ENCODE results near the gene AMBP.

AMBP gene

DNA sequence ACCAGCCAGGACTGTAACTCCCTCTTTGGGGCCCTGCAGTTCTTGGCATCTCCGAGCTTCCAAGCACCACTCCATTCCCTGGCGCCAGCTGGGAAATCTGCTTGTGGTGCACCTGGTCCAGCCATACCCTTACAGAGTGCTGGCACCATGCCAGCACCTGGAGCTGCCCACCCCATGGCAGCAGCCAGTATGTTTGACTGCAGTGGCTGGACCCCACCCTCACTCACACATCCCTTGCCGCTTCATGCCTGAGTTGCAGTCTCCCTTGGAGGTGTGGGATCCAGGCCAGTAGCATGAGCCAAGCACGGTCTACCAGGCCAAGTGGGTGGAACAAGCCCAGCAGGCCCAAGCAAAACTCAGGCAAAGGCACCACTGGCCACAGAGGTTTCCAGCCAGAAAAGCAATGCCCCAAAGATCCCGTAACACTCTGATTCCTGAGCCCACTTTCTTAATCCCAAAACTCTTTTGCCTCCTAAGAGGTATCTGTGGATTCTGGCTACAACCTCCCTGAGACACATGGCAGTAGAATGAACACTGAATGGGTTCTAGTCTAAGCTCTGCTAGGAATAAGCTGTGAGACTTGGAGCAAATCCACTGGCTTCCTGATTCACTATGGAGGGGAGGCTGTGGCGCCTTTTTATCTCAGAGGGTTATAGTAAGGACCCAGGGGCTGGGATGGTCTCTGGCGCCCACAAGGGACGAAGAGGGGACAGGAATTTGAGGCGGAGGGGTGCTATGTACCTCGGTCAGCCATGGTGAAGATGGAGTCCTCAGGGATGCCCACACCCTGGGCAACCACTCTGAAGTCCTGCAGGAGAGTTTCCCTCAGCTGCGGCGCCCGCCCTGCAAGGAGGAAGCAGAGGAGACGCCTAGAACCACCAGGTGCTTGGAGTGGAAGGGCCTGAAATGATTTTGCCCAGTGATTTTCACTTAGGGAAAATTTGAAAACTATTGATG is 5.6 kb downstream of the AMBP start:
- DNase-seq = peak; percentile 13

DNA sequence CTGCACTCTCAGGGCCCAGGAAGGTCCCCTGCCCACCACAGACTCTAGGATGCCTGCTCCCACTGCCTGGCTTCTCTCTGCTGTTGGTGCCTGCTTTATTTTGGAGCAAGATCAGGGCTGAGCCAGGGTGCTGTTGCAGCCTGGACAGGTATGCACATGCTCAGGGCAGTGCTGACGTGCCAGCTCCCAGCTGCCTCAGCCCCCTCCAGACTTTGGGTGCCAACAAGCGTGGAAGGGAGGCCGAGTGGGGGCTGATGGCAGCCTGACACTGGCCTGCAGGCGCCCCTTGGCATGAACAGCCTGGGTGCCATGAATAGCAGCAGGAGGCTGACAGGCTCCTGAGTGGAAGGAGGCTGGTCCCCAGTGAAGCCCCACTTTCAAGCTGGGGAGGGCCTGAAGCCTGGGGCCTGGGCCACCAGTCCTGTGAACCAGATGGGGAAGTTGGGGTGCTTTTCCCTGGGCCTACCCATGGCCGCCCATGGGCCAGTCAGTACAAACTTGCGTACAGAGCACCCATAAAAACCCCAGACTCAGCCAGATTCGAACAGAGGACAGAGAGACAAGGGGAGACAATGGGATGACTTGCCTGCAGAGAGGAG is 6.8 kb downstream of the AMBP start:
- DNase-seq = peak; percentile 5

DNA sequence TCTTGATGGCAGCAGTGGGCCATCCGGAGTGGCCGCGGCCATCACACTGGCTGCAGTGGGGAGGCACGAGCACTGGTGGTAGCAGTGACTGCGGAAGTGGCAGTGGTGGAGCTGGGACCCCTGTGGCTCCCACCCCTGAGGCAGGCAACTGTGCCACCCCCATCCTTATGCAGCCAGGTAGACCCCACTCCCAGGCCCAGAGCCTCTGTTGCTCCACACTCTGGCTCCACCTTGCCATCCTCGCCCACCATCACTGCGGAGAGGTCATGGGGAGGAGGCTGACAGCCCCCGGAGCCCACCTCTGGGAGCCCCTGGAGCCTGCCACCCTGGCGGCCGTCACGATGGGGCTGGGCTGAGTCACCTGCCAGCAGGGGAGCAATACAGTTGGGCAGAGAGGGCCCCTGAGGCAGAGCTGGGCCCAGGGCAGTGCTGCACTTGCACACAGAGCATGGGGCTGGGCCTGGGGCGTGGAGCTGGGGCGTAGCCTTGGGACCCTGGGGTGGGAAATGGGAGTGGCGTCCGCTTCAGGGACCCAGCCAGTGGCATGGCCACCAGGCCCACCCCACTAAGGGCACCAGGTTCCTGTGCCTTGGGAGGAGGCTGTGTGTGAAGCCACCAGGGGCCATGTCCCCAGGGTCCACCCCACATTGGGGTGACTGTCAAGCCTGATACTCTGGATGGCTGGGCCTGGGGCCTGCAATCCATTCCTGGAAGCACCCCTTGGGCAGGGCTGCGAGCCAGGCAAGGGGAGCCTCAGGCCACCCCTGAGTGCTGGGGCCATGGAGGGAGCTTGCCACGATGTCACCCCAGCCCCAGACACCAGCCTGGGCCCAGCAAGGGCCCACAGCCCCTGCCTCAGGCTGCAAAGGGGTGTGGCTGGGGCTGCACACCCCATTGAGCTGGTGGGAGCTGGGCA is 7.7 kb downstream of the AMBP start:
- no peak for DNase-seq

DNA sequence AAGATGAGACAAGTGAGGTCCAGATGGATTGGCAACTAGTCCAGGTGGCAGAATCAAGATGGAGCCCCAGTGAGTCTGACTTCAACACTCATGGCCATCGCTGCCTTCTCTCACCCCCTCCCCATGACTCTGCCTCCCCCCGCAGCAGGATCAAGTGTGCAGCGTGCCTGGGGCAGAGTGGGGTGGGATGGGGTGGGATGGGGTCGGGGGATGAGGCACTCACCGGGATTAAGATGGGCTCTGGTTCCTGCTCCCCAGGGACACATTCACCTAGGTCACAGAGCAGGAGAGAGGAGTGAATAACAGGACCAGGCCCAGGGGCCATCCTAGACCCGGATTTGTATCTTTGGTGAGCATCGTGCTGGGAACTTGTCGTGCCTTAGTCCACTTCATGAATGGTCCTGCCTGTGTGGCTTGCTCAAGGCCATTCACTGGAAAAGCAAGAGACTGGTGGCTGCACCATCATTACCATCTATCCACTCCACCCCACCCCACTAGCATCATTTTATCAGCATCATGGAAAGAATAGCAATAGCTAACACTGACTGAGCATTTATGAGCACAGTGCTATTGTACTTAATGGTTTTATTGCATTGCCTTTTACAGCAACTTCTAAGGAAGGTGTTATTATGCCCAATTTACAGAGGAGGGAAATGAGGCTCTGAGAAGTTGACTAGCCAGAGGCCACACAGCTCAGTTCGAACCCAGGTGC is 8.5 kb downstream of the AMBP start:
- no peak for DNase-seq

DNA sequence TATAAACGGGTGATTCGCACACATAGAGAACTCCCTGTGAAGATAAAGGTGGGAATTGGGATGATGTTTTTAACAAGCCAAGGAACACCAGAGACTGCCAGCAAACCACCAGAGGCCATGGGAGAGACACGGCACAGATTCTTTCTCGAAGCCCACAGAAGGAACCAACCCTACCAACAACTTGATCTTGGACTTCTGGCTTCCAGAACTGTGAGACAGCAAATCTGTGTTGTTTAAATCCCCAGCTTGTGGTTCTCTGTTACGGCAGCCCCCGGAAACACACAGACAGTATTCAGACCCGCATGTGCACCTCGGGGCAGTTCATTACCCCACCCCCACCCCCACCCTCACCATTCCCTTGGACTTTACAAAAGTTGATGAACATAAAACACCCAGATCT is 12.8 kb downstream of the AMBP start:
- DNase-seq = no peak

DNA sequence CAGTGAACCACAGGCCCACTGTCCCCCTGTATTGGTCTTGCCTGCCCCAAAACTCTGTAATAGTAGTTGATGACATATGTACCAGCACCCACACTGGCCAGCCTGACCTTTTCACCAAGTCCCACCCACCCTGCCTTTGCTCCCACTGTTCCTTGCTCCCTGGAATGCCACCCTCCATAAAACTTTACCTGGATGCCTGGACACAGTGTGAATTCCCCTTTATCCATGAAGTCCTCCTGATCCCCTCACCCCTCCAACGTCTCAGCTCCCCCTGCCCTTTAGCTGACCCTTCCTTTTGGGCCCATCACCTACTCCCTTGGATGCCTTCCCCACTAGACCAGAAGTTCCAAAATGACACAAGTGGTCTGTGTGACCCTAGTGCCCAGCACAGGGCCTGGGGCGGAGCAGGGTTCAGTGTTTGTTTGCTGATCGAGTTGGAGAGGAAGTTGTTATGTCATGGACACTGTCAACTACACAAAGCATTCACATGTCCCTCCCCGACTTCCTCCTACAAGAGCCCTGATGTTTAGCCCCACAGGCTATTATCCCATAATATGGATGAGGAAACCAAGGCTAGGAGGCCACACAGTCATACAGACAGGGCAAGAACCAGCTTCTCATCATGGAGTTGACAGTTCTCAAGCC is 16.1 kb downstream of the AMBP start:
- DNase-seq = no peak

DNA sequence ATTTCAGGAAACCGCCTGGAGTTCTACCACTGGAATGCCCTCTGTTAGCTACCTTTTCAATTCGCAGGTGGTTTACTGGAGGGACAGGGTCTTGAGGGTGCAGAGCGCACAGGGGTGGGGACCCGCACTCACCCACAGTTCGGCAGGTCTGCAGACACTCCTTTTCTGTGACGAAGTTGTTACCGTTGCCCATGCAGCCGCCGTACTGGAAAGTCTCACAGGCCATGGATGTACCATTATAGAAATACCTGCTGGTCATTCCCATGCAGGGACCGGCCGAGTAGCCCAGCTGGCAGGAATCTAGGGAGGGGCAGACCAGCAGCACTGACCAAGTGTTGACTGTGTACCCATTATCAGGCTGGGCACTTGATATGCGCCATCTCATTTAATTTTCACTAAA is 16.8 kb downstream of the AMBP start:
- no peak for DNase-seq

DNA sequence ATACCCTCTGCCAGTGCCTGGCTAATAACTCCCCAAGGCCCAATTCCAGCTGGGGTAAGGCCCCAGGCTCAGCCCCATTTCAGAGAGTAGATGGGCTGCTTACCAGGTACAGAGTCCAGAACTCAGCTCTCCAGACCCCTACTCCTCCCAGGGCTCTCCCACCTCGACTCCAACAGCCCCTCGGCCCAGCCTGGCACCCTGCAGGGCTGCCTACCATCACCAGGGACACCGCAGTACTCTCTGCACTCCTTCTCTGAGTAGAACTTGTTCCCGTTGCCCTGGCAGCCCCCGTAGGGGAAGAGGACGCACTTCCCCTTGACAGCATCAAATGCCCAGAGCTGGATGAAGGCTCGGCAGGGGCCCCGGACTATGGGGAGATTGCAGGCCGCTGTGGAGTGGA is 17.4 kb downstream of the AMBP start:
- no peak for DNase-seq

DNA sequence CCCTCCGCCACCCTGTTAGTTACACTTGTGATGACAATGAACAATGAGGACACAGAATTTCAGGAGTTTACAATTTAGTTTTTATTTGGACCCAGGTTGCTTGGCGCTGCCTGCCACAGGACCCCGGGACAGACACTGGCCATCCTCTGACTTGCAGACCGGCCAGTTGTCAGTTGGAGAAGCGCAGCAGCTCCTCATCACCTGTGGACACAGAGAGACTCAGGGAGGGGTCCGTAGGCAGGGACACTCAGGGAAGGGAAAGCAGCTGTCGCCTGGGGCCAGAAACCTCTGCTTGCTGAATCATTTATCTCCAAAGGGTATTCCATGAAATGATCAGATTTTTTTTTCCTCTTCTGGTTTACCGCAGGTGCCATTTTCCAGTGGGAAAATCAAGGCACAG is 18.0 kb downstream of the AMBP start:
- DNase-seq = no peak

DNA sequence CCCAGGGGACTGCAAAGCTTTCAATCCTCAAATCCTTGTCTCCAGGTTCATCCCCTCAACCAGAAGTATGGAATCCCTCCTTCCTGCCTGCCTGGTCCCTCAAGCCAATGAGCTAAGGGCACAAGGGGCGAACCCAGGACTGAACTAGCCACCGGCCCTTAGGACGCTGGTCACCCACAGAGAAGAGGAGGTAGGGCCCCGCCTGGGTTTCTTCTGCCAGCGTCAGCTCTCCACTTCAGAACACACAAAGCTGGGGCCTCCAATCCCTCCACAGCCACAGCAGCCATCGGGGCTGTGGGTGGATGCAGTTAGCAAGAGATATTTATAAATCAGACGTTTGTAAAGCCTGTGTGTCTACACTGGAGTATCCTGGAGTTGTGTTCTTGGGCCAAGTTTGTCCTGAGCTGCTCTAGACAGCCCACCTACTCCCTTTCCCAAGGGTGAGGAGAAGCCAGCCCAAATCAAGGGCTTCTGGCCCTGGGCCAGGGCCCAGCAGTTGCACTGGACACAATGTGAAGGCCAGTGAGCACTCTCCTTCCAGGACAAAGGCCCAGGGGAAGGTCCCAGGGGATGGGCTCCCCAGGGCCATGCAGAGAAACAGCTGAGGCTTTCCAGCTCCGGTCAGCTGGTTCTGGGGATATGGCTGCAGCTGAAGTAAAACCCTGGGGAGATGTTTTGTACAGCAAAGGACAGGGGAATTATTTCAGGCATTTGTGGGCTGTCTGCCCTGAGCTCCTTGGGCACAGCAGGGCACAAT is 18.9 kb downstream of the AMBP start:
- DNase-seq = no peak

DNA sequence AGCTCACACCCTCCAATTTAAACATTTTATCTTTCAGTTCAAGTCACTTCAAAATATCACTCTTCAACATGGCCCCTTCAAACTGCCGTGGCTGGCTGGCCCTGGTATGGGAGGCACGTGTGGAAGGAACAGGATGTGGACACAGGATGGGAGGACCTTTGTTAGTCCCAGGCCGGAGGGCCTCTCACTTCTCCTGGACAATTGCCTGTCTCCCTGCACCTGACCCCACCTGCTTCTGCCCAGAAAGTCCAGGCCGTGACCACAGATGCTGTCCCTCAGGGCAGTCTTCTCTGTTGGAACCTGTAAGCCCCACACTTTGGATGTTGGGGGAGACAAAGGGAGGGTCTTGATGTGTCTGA is 19.4 kb downstream of the AMBP start:
- no peak for DNase-seq

DNA sequence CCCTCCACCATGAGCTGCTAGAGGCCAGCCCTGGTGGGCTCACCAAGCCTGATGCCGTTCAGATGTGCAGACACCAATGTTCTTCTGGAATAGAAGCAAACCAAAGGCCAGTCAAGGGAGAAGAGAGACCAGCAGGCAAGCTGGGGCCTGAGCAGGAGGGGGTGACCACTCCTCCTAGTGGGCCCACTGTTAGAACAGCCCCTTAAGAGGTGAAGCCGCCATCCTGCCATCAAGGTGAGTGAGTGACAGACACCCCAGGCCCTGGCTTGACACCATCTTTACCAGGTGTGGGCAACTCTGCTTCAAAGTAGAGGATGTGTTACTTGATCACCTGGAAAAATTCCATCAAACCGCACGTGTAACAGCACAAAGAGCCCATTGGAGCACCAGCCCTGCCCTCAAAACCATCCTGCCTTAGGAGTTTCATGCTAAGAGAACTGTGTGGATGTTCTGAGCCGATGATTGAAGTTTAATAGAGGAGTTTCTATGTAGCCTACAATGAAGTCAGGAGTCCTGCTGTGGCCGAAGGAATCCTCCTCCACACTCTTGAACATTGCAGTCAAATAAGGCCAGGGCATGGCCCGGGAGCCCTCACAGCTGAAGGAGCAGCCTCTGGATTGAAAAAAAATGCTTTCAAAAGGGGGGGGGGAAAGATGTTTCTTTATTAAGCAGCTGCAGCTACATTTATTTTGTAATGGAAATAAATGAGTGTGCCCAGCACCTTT is 20.8 kb downstream of the AMBP start:
- no peak for DNase-seq

DNA sequence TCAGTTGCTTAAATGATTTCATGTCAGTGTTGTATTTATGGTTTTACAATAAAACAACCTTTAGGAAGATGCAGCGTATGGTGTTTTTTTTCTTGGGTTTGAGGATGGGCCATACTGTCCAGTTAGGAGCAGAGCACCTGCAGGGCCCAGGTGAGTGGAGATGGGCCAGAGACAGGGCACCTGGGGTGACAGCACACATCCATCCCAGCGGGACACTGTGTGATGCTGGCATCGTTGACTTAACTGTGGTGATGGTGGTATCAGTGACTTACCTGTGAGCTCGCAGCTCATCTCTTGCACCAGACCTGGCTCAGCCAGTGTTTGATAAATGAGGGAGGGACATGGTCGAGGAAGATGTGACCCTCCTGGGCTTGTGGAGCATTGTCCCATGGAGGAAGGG is 21.6 kb downstream of the AMBP start:
- DNase-seq = no peak

DNA sequence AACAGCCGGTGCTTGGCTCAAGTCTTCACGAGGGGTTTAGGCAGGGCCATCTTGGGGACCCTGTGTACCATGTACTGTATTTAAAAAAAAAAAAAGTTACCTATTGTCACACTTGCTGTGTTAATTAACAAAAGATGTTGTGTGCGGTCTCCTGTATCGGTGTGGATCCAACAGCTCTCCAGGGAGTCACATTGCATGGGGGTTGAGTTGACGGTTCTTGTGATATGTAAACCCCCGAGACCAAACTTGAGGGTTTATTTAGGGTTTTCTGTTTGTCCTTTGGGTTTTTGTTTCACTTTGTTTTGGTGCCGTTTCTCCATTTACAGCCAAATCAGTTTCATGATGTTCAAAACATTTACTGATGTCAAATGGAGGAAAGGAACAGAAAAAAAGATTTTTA is 22.2 kb downstream of the AMBP start:
- no peak for DNase-seq

DNA sequence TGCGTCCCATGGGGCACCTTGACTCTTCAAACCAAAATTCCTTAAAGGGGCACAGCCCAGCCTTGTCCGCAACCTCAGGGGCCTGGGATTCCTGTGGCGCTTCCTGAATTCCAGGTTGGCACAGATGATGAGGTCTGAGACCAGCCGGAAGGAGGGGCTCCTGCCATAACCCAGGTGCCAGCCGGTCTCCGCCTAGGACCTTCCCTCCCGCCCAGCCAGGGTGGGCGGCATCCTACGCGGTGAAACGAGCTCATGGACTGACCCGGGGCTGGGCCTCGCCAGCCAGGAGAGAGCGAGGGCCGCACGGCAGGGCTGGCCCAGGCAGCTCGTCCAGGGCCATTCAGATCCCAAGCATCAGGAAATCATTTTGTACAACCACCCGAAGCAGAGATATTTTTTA is 23.0 kb downstream of the AMBP start:
- no peak for DNase-seq

DNA sequence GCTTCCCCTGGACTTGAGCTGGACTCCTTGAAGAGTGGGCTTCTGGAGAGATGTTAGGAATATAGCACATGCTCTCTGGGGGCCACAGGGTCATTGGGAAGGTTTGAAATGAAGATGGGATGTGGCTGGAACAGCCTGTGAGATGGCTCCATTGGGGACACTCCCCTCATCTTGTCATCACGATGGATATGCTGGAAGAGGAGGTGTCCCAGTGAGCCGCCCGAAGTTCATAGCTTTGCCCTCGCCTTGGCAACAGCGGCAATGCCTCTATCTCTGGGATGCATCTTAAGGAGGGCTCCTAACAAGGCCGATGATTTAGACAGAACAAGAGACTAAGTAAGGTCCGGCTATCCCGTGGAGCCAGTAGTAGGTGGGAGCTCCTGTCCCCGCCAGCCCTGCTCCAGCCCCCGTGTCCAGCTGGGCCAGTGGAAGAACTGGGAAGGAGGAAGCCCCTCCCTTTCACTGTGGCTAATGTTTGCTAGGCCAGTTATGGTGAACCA is 23.9 kb downstream of the AMBP start:
- DNase-seq = no peak

DNA sequence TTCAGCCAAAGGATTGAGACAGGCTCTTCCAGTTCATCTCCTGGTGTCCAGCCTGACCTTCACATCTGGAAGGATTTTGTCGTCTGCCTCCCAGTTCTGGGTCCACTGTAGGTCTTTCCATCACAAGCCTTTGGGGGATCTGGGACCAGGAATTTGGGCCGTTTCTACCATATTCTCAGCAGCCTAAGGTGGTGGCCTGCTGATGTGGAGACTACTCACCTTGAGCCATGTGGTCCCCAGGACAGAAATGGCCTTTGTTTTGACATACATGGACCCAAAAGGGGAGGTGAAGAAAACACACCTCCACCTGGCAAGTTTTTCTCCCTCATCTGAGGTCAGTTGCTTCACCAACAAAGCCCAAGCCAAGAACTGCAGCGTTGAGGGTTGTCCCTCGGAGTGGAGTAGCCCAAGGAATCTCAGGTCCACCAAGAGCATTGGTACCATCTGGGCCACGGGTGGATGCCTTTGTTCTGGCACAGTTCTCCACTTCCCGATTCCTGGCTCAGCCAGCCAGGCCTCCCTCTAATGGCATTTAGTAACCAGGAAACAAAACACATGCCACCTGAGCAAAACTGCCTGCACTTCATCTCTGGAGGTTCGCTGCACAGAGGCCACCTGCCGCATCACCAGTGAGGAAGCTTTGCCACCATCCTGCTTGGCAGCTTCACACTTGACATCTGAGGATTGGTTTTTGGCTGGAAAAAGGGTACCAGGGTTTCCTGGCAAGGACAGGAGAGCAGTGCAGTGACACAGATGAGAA is 24.7 kb downstream of the AMBP start:
- no peak for DNase-seq

DNA sequence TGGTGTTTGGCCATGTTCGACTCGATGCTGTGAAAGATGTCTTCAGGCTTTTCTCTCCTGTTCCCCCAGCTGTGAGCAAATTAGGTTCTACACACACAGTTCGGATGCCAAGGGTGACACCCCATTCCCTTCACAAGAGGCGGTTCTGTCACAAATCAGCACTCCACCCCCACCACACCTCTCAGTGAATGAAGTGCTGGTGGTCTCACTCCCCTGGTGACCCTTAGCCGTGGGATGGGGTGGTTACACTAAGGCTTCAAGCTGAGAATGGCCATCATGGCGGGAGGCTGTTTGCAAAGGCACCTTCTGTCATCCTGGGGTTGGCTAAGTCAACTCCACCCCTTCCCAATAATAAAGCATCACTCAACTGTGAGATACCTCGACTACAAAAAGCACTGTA is 26.4 kb downstream of the AMBP start:
- DNase-seq = no peak

DNA sequence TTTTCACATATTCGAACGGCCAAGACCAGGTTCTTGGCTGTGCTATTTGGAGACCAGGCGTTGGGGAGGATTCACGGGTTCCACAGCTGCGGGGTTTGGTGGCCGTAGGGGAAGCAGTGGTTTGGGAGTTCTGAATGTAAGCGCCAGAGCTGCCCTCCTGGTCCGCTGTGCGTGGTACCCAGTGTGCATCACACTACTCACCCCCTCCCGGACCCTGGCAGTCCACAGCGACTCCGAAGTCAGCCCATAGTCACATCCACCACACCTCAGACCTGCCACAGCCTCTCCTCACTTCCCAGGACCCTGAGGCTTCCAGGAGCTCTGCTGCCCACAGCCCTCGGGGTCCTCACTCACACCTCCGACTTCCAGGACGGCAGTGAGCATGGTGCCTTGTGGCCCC is 26.8 kb downstream of the AMBP start:
- no peak for DNase-seq

DNA sequence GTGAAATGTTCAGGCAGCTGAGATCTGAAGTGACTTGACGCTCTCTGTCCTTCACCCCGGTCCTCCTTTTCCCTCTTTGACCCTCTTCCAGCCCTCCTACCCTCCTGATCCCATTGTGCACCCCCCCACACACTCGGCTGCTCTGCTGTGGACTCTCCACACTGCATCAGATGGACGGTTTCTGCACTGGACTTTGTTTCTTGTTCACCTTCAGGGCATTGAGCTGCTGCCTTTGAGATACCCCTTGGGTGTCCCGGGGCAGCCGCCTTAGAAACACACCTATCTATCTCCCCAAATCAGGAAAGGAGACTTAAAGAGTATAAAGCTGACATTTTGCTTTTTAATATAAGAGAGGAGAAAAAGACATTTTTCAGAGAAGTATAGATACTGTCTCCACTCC is 27.5 kb downstream of the AMBP start:
- no peak for DNase-seq
